HCT116 (cell line): ENCODE results near the gene DNM1L. TPM values are rescaled to one million over a fixed set of nuclear protein-coding genes. Genes with fewer than 3 reads are reported as not detected.

Experiments used
- ATAC-seq: fragments of 200-7000 bp; cut with Tn5 transposase; 2 replicates; pipeline ENCODE4 v1.9.1; 2020; ENCODE audit warnings: mild to moderate bottlenecking, moderate library complexity
- BruUV-seq: library from RNA; stranded (reverse); fragments of 400-500 nt; replicated peaks from 2 replicates; lab custom pipeline; 2021; lab: Mats Ljungman, UMichigan
- CTCF ChIA-PET: fragments of 300-600 bp; sonication (Branson Sonifier 250); formaldehyde crosslinking; loops from one replicate; lab custom pipeline; 2021; ENCODE audit warnings: antibody characterized with exemption; lab: Charles Lee
- POLR2A ChIA-PET: fragments of 300-600, 350-600 bp; sonication (Branson Sonifier 250); formaldehyde crosslinking; loops from one replicate; lab custom pipeline; 2021; ENCODE audit warnings: antibody characterized with exemption; lab: Charles Lee
- RAD21 ChIA-PET, 2 experiments: fragments of 300-600 bp; sonication (Branson Sonifier 250); formaldehyde crosslinking; loops; one replicate each; lab custom pipeline; 2023; ENCODE audit warnings: low total read pairs in 2 of 2; ENCODE audit not compliant: uncharacterized antibody in 2 of 2, unreplicated experiment in 2 of 2, low non-redundant PET in 1 of 2; lab: Charles Lee
- DNase-seq: peaks from one replicate; pipeline ENCODE4 v3.0.0-alpha.2; 2010; ENCODE audit warnings: low read depth, low spot score
- H2AFZ ChIP-seq: fragments of 200-600 bp; shearing (Covaris generic), sonication (generic); 2 replicates; pipeline ENCODE4 v1.6.1; 2017; ENCODE audit warnings: low read depth, mixed run types, mixed read lengths, antibody characterized with exemption, low read length; ENCODE audit not compliant: poor library complexity, severe bottlenecking
- H3K27ac ChIP-seq: 2 replicates; pipeline ENCODE4 v1.5.1; 2012; ENCODE audit warnings: low read depth, low read length
- H3K27me3 ChIP-seq: fragments of 200-600 bp; sonication (generic); 2 replicates; pipeline ENCODE4 v1.6.1; 2016; ENCODE audit warnings: mixed run types, low read length, mixed read lengths; ENCODE audit not compliant: insufficient read depth
- H3K36me3 ChIP-seq, 2 experiments: fragments of 200-500 bp in 1 of 2; fragments of 200-600 bp in 1 of 2; sonication (Bioruptor generic) in 1 of 2; sonication (generic) in 1 of 2; 2 replicates each; pipeline versions ENCODE4 v1.5.1 to v1.6.1; 2014 to 2016; ENCODE audit warnings: low read length in 2 of 2, inconsistent platforms in 1 of 2, mixed read lengths in 1 of 2, mixed run types in 1 of 2; ENCODE audit not compliant: insufficient read depth in 2 of 2, control insufficient read depth in 1 of 2
- H3K4me1 ChIP-seq, 2 experiments: fragments of 200-600 bp in 1 of 2; sonication (generic) in 1 of 2; 2 replicates each; pipeline versions ENCODE4 v1.5.1 to v1.6.1; 2012 to 2017; ENCODE audit warnings: low read length in 2 of 2, inconsistent platforms in 1 of 2, mild to moderate bottlenecking in 1 of 2, mixed read lengths in 1 of 2, mixed run types in 1 of 2, moderate library complexity in 1 of 2; ENCODE audit not compliant: insufficient read depth in 2 of 2, control insufficient read depth in 1 of 2
- H3K4me2 ChIP-seq: fragments of 200-600 bp; sonication (generic); 2 replicates; pipeline ENCODE4 v1.6.1; 2017; ENCODE audit warnings: mixed run types, low read length, mixed read lengths
- H3K4me3 ChIP-seq, 2 experiments: fragments of 200-600 bp in 1 of 2; sonication (generic) in 1 of 2; replicated peaks in 1 of 2; 2 replicates each; pipeline ENCODE4 v1.5.1; 2011 to 2016; ENCODE audit warnings: low read length in 2 of 2, control low read depth in 1 of 2, low read depth in 1 of 2, mild to moderate bottlenecking in 1 of 2, mixed read lengths in 1 of 2, mixed run types in 1 of 2
- H3K79me2 ChIP-seq: fragments of 200-600 bp; sonication (generic); 2 replicates; pipeline ENCODE4 v1.6.1; 2017; ENCODE audit warnings: mild to moderate bottlenecking, mixed run types, low read length, moderate library complexity, mixed read lengths; ENCODE audit not compliant: insufficient read depth
- H3K9ac ChIP-seq: fragments of 200-600 bp; sonication (generic); 2 replicates; pipeline ENCODE4 v1.6.1; 2016; ENCODE audit warnings: low read length, mixed read lengths
- H3K9me2 ChIP-seq: fragments of 200-600 bp; sonication (generic), shearing (Covaris generic); 2 replicates; pipeline ENCODE4 v1.6.1; 2017; ENCODE audit warnings: mixed run types, mild to moderate bottlenecking, moderate library complexity; ENCODE audit not compliant: insufficient read depth
- H3K9me3 ChIP-seq, 2 experiments: fragments of 200-500 bp in 1 of 2; fragments of 200-600 bp in 1 of 2; sonication (Bioruptor generic) in 1 of 2; sonication (generic) in 1 of 2; 2 replicates each; pipeline ENCODE4 v1.6.1; 2014 to 2017; ENCODE audit warnings: low read length in 2 of 2, mixed read lengths in 2 of 2, inconsistent platforms in 1 of 2, low read depth in 1 of 2, mild to moderate bottlenecking in 1 of 2, mixed run types in 1 of 2, moderate library complexity in 1 of 2; ENCODE audit not compliant: control insufficient read depth in 1 of 2, insufficient read depth in 1 of 2
- H4K20me1 ChIP-seq: fragments of 200-600 bp; sonication (generic), shearing (Covaris generic); 2 replicates; pipeline ENCODE4 v1.6.1; 2017; ENCODE audit warnings: mixed run types, mild to moderate bottlenecking, moderate library complexity; ENCODE audit not compliant: insufficient read depth
- ATF3 ChIP-seq: IDR thresholded peaks from 2 replicates; pipeline ENCODE4 v1.6.1; 2012
- CBX3 ChIP-seq: IDR thresholded peaks from 2 replicates; pipeline ENCODE4 v1.6.1; 2012; ENCODE audit warnings: low read depth
- CEBPB ChIP-seq: IDR thresholded peaks from 2 replicates; pipeline ENCODE4 v1.6.1; 2012; ENCODE audit warnings: low read depth
- CTCF ChIP-seq, 3 experiments: fragments of 200-600 bp in 1 of 3; sonication (generic) in 1 of 3; IDR thresholded peaks in 2 of 3; conservative IDR thresholded peaks in 1 of 3; 2 replicates each; pipeline ENCODE4 v1.5.1; 2012 to 2017; ENCODE audit warnings: low read depth in 2 of 3, low read length in 2 of 3, antibody characterized with exemption in 1 of 3, borderline replicate concordance in 1 of 3, control low read depth in 1 of 3, mild to moderate bottlenecking in 1 of 3, mixed read lengths in 1 of 3, mixed run types in 1 of 3, moderate library complexity in 1 of 3; ENCODE audit not compliant: insufficient read depth in 1 of 3
- EGR1 ChIP-seq: IDR thresholded peaks from 2 replicates; pipeline ENCODE4 v1.6.1; 2012; ENCODE audit warnings: low read depth
- ELF1 ChIP-seq: IDR thresholded peaks from 2 replicates; pipeline ENCODE4 v1.6.1; 2012; ENCODE audit warnings: low read depth, borderline replicate concordance
- EZH2phosphoT487 ChIP-seq: fragments of 200-600 bp; IDR thresholded peaks from 2 replicates; pipeline ENCODE4 v1.6.1; 2018; ENCODE audit warnings: antibody characterized with exemption, borderline replicate concordance
- FOSL1 ChIP-seq: IDR thresholded peaks from 2 replicates; pipeline ENCODE4 v1.6.1; 2012; ENCODE audit warnings: low read depth
- JUND ChIP-seq: IDR thresholded peaks from 2 replicates; pipeline ENCODE4 v1.6.1; 2012
- SIN3A ChIP-seq: IDR thresholded peaks from 2 replicates; pipeline ENCODE4 v1.6.1; 2012; ENCODE audit warnings: low read depth
- ZNF274 ChIP-seq: fragments of 200-500 bp; sonication (Bioruptor generic); IDR thresholded peaks from 2 replicates; pipeline ENCODE4 v1.6.1; 2014; ENCODE audit warnings: mild to moderate bottlenecking, low read depth, low read length, inconsistent platforms
- intact Hi-C: fragments of 100-400 bp; cut with micrococcal nuclease; formaldehyde crosslinking; loops from 2 replicates; pipeline ENCODE4 v1.10.0; 2022
- total RNA-seq: library from RNA; stranded (reverse); gene quantifications from one replicate; pipeline ENCODE4 v1.2.1, GENCODE V29; 2021; ENCODE audit not compliant: unreplicated experiment

The DNM1L gene
- total RNA-seq, 1 experiment from 2014 or later, result 69.7 TPM

GRCh38 chr12:32692358-32692757 lies 13.3 kb downstream of the DNM1L start:
- TF ChIP-seq ZNF274 (no peak), CBX3 (no peak), FOSL1 (no peak), JUND (no peak), CTCF (IDR thresholded peaks at IDR 0.05 in 2 of 3, conservative IDR thresholded peaks at IDR 0.05 in 1 of 3; ENCODE audit: borderline replicate concordance in 1 of 3, insufficient read depth in 1 of 3, low read depth in 2 of 3, low read length in 2 of 3) (no peak), EZH2phosphoT487 (no peak), CEBPB (no peak), EGR1 (no peak), ELF1 (no peak), SIN3A (no peak), ATF3 (no peak)
- TF ChIP-seq, all 23 proteins: peak for 0
- Histone ChIP-seq H3K9ac (no peak overlapping the region), H3K4me3 (no peak overlapping the region), H3K79me2 (peaks cover 92% of the 10 kb centered on the region), H2AFZ (no peak overlapping the region), H3K9me2 (no peaks in the 10 kb centered on the region), H3K36me3 (no peaks in the 10 kb centered on the region), H3K4me2 (no peak overlapping the region), H3K4me1 (no peaks in the 10 kb centered on the region), H3K27me3 (no peaks in the 10 kb centered on the region), H3K9me3 (no peaks in the 10 kb centered on the region), H4K20me1 (no peaks in the 10 kb centered on the region; the same call in 1 of the 2 replicates), H3K27ac (no peak overlapping the region)
- BruUV-seq, result no TSS peak
- intact Hi-C loops, result no loop called here
- CTCF ChIA-PET, result no interaction called here
- RAD21 ChIA-PET, result no interaction called here
- ATAC-seq (no peak), DNase-seq (no peak)
- POLR2A ChIA-PET, result no interaction called here
